SU-DHL-6 (cell line): ENCODE data around the gene NANS.

Experiments
- H2AFZ ChIP-seq: fragments of 200-600 bp; sonication (generic); 2 replicates; pipeline ENCODE4 v1.6.1; 2014; ENCODE audit warnings: low read depth, mild to moderate bottlenecking, moderate library complexity, mixed read lengths, antibody characterized with exemption, low read length; ENCODE audit not compliant: severe bottlenecking
- H3F3A ChIP-seq: fragments of 200-600 bp; shearing (Covaris generic); 2 replicates; pipeline ENCODE4 v1.6.0; 2016; ENCODE audit warnings: antibody characterized with exemption, mild to moderate bottlenecking; ENCODE audit not compliant: insufficient read depth
- H3K27ac ChIP-seq: fragments of 200-600 bp; sonication (generic); 2 replicates; pipeline ENCODE4 v1.5.1; 2016; ENCODE audit warnings: low read depth, mild to moderate bottlenecking, low read length, moderate library complexity, mixed read lengths
- H3K27me3 ChIP-seq: fragments of 200-600 bp; sonication (generic), shearing (Covaris generic); 2 replicates; pipeline ENCODE4 v1.6.0; 2014; ENCODE audit warnings: mild to moderate bottlenecking, low read length
- H3K36me3 ChIP-seq: fragments of 200-600 bp; sonication (generic); 2 replicates; pipeline ENCODE4 v1.6.1; 2014; ENCODE audit warnings: mild to moderate bottlenecking, low read length, mixed read lengths
- H3K4me2 ChIP-seq: fragments of 300-600, 200-600 bp; shearing (Covaris generic), sonication (generic); 2 replicates; pipeline ENCODE4 v1.6.0; 2014; ENCODE audit warnings: low read length, low read depth, mild to moderate bottlenecking; ENCODE audit not compliant: poor library complexity, severe bottlenecking
- H3K4me3 ChIP-seq: fragments of 200-600 bp; sonication (generic); 2 replicates; pipeline ENCODE4 v1.5.1; 2014; ENCODE audit warnings: antibody characterized with exemption, low read length, mild to moderate bottlenecking, mixed read lengths; ENCODE audit not compliant: insufficient read depth, poor library complexity, severe bottlenecking
- H3K79me2 ChIP-seq: fragments of 200-600 bp; sonication (generic); 2 replicates; pipeline ENCODE4 v1.6.1; 2014; ENCODE audit warnings: mild to moderate bottlenecking, low read length, moderate library complexity; ENCODE audit not compliant: insufficient read depth
- H3K9ac ChIP-seq: fragments of 200-600 bp; sonication (generic); 2 replicates; pipeline ENCODE4 v1.7.0; 2014; ENCODE audit warnings: mild to moderate bottlenecking, low read length
- H3K9me2 ChIP-seq: fragments of 200-600 bp; sonication (generic); replicated peaks from 2 replicates; pipeline ENCODE4 v1.6.1; 2014; ENCODE audit warnings: low read length; ENCODE audit not compliant: insufficient read depth
- H3K9me3 ChIP-seq: fragments of 200-600 bp; sonication (generic); 2 replicates; pipeline ENCODE4 v1.6.1; 2014; ENCODE audit warnings: low read length, mixed read lengths; ENCODE audit not compliant: insufficient read depth
- H4K20me1 ChIP-seq: fragments of 200-600 bp; sonication (generic); 2 replicates; pipeline ENCODE4 v1.6.1; 2014; ENCODE audit warnings: low read depth, mild to moderate bottlenecking, antibody characterized with exemption, low read length, moderate library complexity, mixed read lengths
- CTCF ChIP-seq: fragments of 200-600 bp; sonication (generic); IDR thresholded peaks from one replicate; pipeline ENCODE4 v1.5.1; 2017; ENCODE audit warnings: antibody characterized with exemption, mild to moderate bottlenecking, low read length, moderate library complexity; ENCODE audit not compliant: insufficient read depth, poor library complexity, severe bottlenecking
- EZH2phosphoT487 ChIP-seq: fragments of 200-600 bp; sonication (generic), shearing (Covaris generic); conservative IDR thresholded peaks from 2 replicates; pipeline ENCODE4 v1.6.1; 2018; ENCODE audit warnings: mild to moderate bottlenecking, antibody characterized with exemption, low read length, moderate library complexity, mixed read lengths

NANS gene

GRCh38 chr9:98064623-98065392, 8.3 kb downstream of the NANS start:
- Histone ChIP-seq H3K27me3 (no peaks in the 10 kb centered on the region), H2AFZ (no peak overlapping the region), H3K9me2 (no peaks in the 10 kb centered on the region), H3K79me2 (peaks cover 6% of the 10 kb centered on the region), H4K20me1 (no peaks in the 10 kb centered on the region), H3K9ac (no peak overlapping the region), H3K27ac (no peak overlapping the region), H3K4me2 (no peak overlapping the region), H3K36me3 (peaks cover 3% of the 10 kb centered on the region; the same call in 1 of the 2 replicates), H3K9me3 (no peaks in the 10 kb centered on the region), H3F3A (no peaks in the 10 kb centered on the region), H3K4me3 (no peak overlapping the region)
- no peak for TF ChIP-seq CTCF
- no peak for TF ChIP-seq EZH2phosphoT487

GRCh38 chr9:98066235-98066634, 9.7 kb downstream of the NANS start:
- peaks cover 6% of the 10 kb centered on the region for H3K79me2 ChIP-seq
- TF ChIP-seq CTCF (no peak), EZH2phosphoT487 (no peak)
- H3K9me2 ChIP-seq, result no peaks in the 10 kb centered on the region
- H2AFZ ChIP-seq, result no peak overlapping the region
- no peak overlapping the region for H3K4me3 ChIP-seq
- H3K4me2 ChIP-seq, result no peak overlapping the region
- H3F3A ChIP-seq, result no peaks in the 10 kb centered on the region
- no peaks in the 10 kb centered on the region for H3K9me3 ChIP-seq
- no peaks in the 10 kb centered on the region for H4K20me1 ChIP-seq
- H3K27me3 ChIP-seq, result no peaks in the 10 kb centered on the region
- H3K9ac ChIP-seq, result no peak overlapping the region
- no peak overlapping the region for H3K27ac ChIP-seq
- H3K36me3 ChIP-seq, result peaks cover 3% of the 10 kb centered on the region; the same call in 1 of the 2 replicates

- Histone ChIP-seq H3K4me2 (no peak overlapping the region), H3K79me2 (peaks cover 6% of the 10 kb centered on the region), H3K36me3 (peaks cover 3% of the 10 kb centered on the region; the same call in 1 of the 2 replicates), H3K9me2 (no peaks in the 10 kb centered on the region), H3K9me3 (no peaks in the 10 kb centered on the region), H3K27ac (no peak overlapping the region), H4K20me1 (no peaks in the 10 kb centered on the region), H3K9ac (no peak overlapping the region), H3K4me3 (no peak overlapping the region), H2AFZ (no peak overlapping the region), H3F3A (no peaks in the 10 kb centered on the region), H3K27me3 (no peaks in the 10 kb centered on the region)
- TF ChIP-seq EZH2phosphoT487 (no peak), CTCF (no peak)
These were observed 10.7 kb downstream of the NANS start for GRCh38 chr9:98067184-98067583.
